BLaER1 treated with 17β-estradiol and CSF1 and Interleukin-3, amounts not matched to agents 10 nM and 100 nM (cell line): ENCODE results near the gene MYBPC2.

Source experiments
- H3K27ac ChIP-seq, 11 experiments: shearing (Covaris generic); formaldehyde crosslinking; 2 replicates each; pipeline ENCODE4 v1.8.1; 2022
- H3K27me3 ChIP-seq, 11 experiments: shearing (Covaris generic); formaldehyde crosslinking; 2 replicates each; pipeline ENCODE4 v1.8.1; 2022
- H3K36me3 ChIP-seq, 11 experiments: shearing (Covaris generic); formaldehyde crosslinking; 2 replicates each; pipeline ENCODE4 v1.8.1; 2022
- H3K4me1 ChIP-seq, 10 experiments: shearing (Covaris generic); formaldehyde crosslinking; 2 replicates each; pipeline ENCODE4 v1.8.1; 2022
- H3K4me2 ChIP-seq, 11 experiments: shearing (Covaris generic); formaldehyde crosslinking; 2 replicates each; pipeline ENCODE4 v1.8.1; 2022
- H3K4me3 ChIP-seq, 10 experiments: shearing (Covaris generic); formaldehyde crosslinking; 2 replicates each; pipeline ENCODE4 v1.8.1; 2022
- H3K9ac ChIP-seq, 11 experiments: shearing (Covaris generic); formaldehyde crosslinking; 2 replicates each; pipeline ENCODE4 v1.8.1; 2022
- H3K9me3 ChIP-seq, 11 experiments: shearing (Covaris generic); formaldehyde crosslinking; replicated peaks in 1 of 11; 2 replicates each; pipeline ENCODE4 v1.8.1; 2022
- H4K20me1 ChIP-seq, 11 experiments: shearing (Covaris generic); formaldehyde crosslinking; 2 replicates each; pipeline ENCODE4 v1.8.1; 2022
- Cebpa-rat ChIP-seq, 11 experiments: shearing (Covaris generic); IDR thresholded peaks; 2 replicates each; pipeline ENCODE4 v1.8.1; 2022

MYBPC2 gene

GRCh38 chr19:50392759-50393158 lies 39.9 kb upstream of the MYBPC2 start:
- H4K20me1 ChIP-seq = peaks cover 0 to 74% (median 47%) of the 10 kb centered on the region in 11 experiments; a peak in 16 of 22 replicates
- no peak for TF ChIP-seq Cebpa-rat (IDR thresholded peaks at IDR 0.05)
- H3K4me1 ChIP-seq = peaks cover 0 to 6% (median 2%) of the 10 kb centered on the region in 10 experiments; a peak in 12 of 20 replicates
- peaks cover 7 to 100% (median 70%) of the 10 kb centered on the region in 11 experiments; a peak in 21 of 22 replicates for H3K36me3 ChIP-seq
- peaks cover 0 to 41% (median 29%) of the 10 kb centered on the region in 11 experiments; a peak in 17 of 22 replicates for H3K9me3 ChIP-seq
- no peak overlapping the region for H3K4me2 ChIP-seq
- no peak overlapping the region for H3K9ac ChIP-seq
- H3K27ac ChIP-seq = no peak overlapping the region
- no peaks in the 10 kb centered on the region for H3K27me3 ChIP-seq
- no peak overlapping the region for H3K4me3 ChIP-seq

- TF ChIP-seq Cebpa-rat (IDR thresholded peaks at IDR 0.05) = no peak
- no peaks in the 10 kb centered on the region for H3K27me3 ChIP-seq
- H4K20me1 ChIP-seq = peaks cover 0 to 74% (median 41%) of the 10 kb centered on the region in 11 experiments; a peak in 17 of 22 replicates
- H3K27ac ChIP-seq = no peak overlapping the region
- H3K36me3 ChIP-seq = peaks cover 7 to 97% (median 66%) of the 10 kb centered on the region in 11 experiments; a peak in 21 of 22 replicates
- no peak overlapping the region for H3K4me3 ChIP-seq
- H3K4me1 ChIP-seq = no peaks in the 10 kb centered on the region
- peaks cover 0 to 41% (median 29%) of the 10 kb centered on the region in 11 experiments; a peak in 17 of 22 replicates for H3K9me3 ChIP-seq
- no peak overlapping the region for H3K4me2 ChIP-seq
- H3K9ac ChIP-seq = no peak overlapping the region
Observed at GRCh38 chr19:50393589-50393988, 39.1 kb upstream of the MYBPC2 start.

- Histone ChIP-seq H3K36me3 (peaks cover 10 to 97% (median 66%) of the 10 kb centered on the region in 11 experiments), H3K27me3 (no peaks in the 10 kb centered on the region), H3K4me1 (no peaks in the 10 kb centered on the region), H4K20me1 (peaks cover 0 to 74% (median 41%) of the 10 kb centered on the region in 11 experiments; a peak in 17 of 22 replicates), H3K9ac (no peak overlapping the region), H3K27ac (no peak overlapping the region), H3K4me3 (no peak overlapping the region), H3K9me3 (peaks cover 0 to 40% (median 28%) of the 10 kb centered on the region in 11 experiments; a peak in 17 of 22 replicates), H3K4me2 (no peak overlapping the region)
- TF ChIP-seq Cebpa-rat (IDR thresholded peaks at IDR 0.05) = no peak
Observed at GRCh38 chr19:50394017-50394416, 38.7 kb upstream of the MYBPC2 start.

- TF ChIP-seq Cebpa-rat (IDR thresholded peaks at IDR 0.05) = no peak
- Histone ChIP-seq H3K36me3 (peaks cover 29 to 97% (median 58%) of the 10 kb centered on the region in 11 experiments; a peak in 21 of 22 replicates), H3K9ac (no peak overlapping the region), H3K4me1 (peaks cover 0 to 4% (median 0%) of the 10 kb centered on the region in 10 experiments; a peak in 2 of 20 replicates), H3K27me3 (no peaks in the 10 kb centered on the region), H3K9me3 (no peaks in the 10 kb centered on the region), H3K27ac (no peak overlapping the region), H3K4me2 (no peak overlapping the region), H4K20me1 (peaks cover 0 to 68% (median 44%) of the 10 kb centered on the region in 11 experiments; a peak in 17 of 22 replicates), H3K4me3 (no peak overlapping the region)
Observed at GRCh38 chr19:50398675-50399367, 33.9 kb upstream of the MYBPC2 start.

GRCh38 chr19:50399368-50399745 lies 33.3 kb upstream of the MYBPC2 start:
- Histone ChIP-seq H3K9me3 (no peaks in the 10 kb centered on the region), H3K4me2 (no peak overlapping the region)

GRCh38 chr19:50401605-50402450 lies 30.9 kb upstream of the MYBPC2 start:
- H3K9ac ChIP-seq = no peak overlapping the region
- no peak for TF ChIP-seq Cebpa-rat (IDR thresholded peaks at IDR 0.05)
- H3K4me2 ChIP-seq = no peak overlapping the region
- H3K36me3 ChIP-seq = peaks cover 31 to 97% (median 75%) of the 10 kb centered on the region in 11 experiments; a peak in 21 of 22 replicates
- no peaks in the 10 kb centered on the region for H3K27me3 ChIP-seq
- H3K27ac ChIP-seq = no peak overlapping the region
- H3K4me1 ChIP-seq = peaks cover 0 to 6% (median 0%) of the 10 kb centered on the region in 10 experiments; a peak in 2 of 20 replicates
- H4K20me1 ChIP-seq = peaks cover 0 to 53% (median 26%) of the 10 kb centered on the region in 11 experiments; a peak in 17 of 22 replicates
- H3K9me3 ChIP-seq = no peaks in the 10 kb centered on the region
- H3K4me3 ChIP-seq = no peak overlapping the region

More at GRCh38 chr19:50399368-50399745, 33.3 kb upstream of the MYBPC2 start:
- Histone ChIP-seq H3K36me3 (peaks cover 31 to 97% (median 58%) of the 10 kb centered on the region in 11 experiments; a peak in 21 of 22 replicates), H3K4me1 (peaks cover 0 to 6% (median 0%) of the 10 kb centered on the region in 10 experiments; a peak in 2 of 20 replicates), H3K4me3 (no peak overlapping the region), H4K20me1 (peaks cover 0 to 62% (median 40%) of the 10 kb centered on the region in 11 experiments; a peak in 17 of 22 replicates), H3K27me3 (no peaks in the 10 kb centered on the region), H3K27ac (no peak overlapping the region), H3K9ac (no peak overlapping the region)
- no peak for TF ChIP-seq Cebpa-rat (IDR thresholded peaks at IDR 0.05)

GRCh38 chr19:50402544-50403301 lies 30.0 kb upstream of the MYBPC2 start:
- H3K4me2 ChIP-seq = no peak overlapping the region
- peaks cover 0 to 6% (median 0%) of the 10 kb centered on the region in 10 experiments; a peak in 2 of 20 replicates for H3K4me1 ChIP-seq
- peaks cover 0 to 44% (median 23%) of the 10 kb centered on the region in 11 experiments; a peak in 17 of 22 replicates for H4K20me1 ChIP-seq
- no peak overlapping the region for H3K9ac ChIP-seq
- H3K27me3 ChIP-seq = no peaks in the 10 kb centered on the region
- no peak overlapping the region for H3K27ac ChIP-seq
- no peak for TF ChIP-seq Cebpa-rat (IDR thresholded peaks at IDR 0.05)
- H3K9me3 ChIP-seq = no peaks in the 10 kb centered on the region
- no peak overlapping the region for H3K4me3 ChIP-seq
- H3K36me3 ChIP-seq = peaks cover 36 to 97% (median 80%) of the 10 kb centered on the region in 11 experiments; a peak in 21 of 22 replicates

- H3K4me2 ChIP-seq = no peak overlapping the region
- H3K27ac ChIP-seq = no peak overlapping the region
- H3K9me3 ChIP-seq = peaks cover 0 to 5% (median 0%) of the 10 kb centered on the region in 11 experiments; a peak in 5 of 22 replicates
- H3K4me1 ChIP-seq = peaks cover 0 to 6% (median 0%) of the 10 kb centered on the region in 10 experiments; a peak in 2 of 20 replicates
- no peaks in the 10 kb centered on the region for H3K27me3 ChIP-seq
- H3K4me3 ChIP-seq = no peak overlapping the region
- no peak for TF ChIP-seq Cebpa-rat (IDR thresholded peaks at IDR 0.05)
- H3K9ac ChIP-seq = no peak overlapping the region
- peaks cover 0 to 18% (median 4%) of the 10 kb centered on the region in 11 experiments; a peak in 7 of 22 replicates for H4K20me1 ChIP-seq
- H3K36me3 ChIP-seq = peaks cover 55 to 100% (median 97%) of the 10 kb centered on the region in 11 experiments
Observed at GRCh38 chr19:50406156-50406820, 26.4 kb upstream of the MYBPC2 start.
